ENCODE data around the gene KLRF2.

The KLRF2 gene

GRCh38 chr12:9883175-9883574 is 1.9 kb downstream of the KLRF2 start:
- in situ Hi-C loops (cut with MboI; ENCODE audit: low sequenced_read_pairs), result no loop called here

DNA sequence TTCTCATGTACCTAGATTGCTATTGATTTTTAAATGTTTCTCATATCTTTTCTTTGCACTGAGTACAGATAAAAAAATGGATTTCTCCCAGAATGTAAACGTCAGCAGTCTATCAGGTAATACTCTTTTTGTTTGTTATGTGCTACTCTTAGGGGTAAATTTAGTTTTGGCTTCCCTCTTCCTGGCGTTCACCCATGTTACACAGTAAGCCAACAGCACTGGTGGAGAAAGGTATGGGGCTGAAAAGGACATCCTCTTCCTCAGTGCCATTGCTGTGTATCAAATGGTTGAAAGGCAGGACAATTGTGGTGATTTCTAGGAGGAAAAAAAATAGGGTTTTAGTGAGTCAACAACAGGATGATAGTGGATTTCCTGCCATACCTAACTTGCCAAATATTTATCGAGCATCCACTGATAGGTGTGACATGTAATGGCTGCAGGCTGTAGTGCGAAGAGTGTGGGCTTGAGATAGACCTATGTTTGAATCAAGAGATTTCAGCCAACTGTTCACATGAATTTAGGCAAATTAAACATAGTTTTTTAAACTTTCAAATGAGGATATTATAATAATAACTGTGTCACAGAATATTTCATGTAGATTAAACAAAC is 7.5 kb downstream of the KLRF2 start:
- in situ Hi-C loops (cut with MboI; ENCODE audit: low sequenced_read_pairs), result no loop called here

GRCh38 chr12:9895215-9895971 is 14.1 kb downstream of the KLRF2 start:
- in situ Hi-C loops (cut with MboI; ENCODE audit: low sequenced_read_pairs), result no loop called here

DNA sequence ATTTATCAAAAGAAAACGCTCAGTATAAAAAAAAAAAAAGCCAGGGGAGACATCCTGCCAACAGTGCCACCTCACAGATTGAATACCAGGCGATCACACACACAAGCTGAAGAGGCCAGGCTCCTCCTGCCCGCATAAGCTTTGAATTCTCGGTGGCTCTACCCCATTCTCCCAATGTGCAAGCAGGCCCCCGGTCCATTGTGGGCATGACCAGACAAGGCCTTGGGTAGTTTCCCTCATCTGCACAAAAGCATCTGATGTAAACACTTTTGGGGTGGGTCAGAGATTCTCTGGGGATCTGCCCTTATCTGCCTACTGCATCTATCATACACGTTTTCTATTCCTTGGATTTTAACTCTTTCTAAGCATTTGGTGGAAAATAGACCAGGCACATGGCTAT is 16.2 kb downstream of the KLRF2 start:
- in situ Hi-C loops (cut with MboI; ENCODE audit: low sequenced_read_pairs), result no loop called here

GRCh38 chr12:9899209-9899608 is 17.9 kb downstream of the KLRF2 start:
- in situ Hi-C loops (cut with MboI; ENCODE audit: low sequenced_read_pairs), result no loop called here

DNA sequence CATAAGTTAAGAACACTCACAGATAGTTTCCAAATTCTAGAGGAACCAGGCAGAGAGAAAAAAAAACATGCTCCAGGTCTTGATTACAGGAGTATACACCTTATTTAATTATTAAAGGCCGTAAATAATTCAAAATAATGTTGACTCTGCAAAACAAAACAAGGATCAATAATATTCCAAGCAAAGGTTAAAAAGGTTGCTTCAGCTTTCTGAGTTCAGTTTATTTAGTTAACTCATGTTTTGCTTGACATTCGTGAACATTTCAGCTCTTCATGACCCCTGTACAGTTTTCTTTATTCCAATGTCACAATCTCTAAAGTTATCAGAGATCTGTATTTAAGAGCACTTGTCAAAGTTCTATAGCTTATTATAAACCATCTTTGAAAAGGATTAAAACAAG is 19.6 kb downstream of the KLRF2 start:
- in situ Hi-C loops (cut with MboI; ENCODE audit: low sequenced_read_pairs), result no loop called here

DNA sequence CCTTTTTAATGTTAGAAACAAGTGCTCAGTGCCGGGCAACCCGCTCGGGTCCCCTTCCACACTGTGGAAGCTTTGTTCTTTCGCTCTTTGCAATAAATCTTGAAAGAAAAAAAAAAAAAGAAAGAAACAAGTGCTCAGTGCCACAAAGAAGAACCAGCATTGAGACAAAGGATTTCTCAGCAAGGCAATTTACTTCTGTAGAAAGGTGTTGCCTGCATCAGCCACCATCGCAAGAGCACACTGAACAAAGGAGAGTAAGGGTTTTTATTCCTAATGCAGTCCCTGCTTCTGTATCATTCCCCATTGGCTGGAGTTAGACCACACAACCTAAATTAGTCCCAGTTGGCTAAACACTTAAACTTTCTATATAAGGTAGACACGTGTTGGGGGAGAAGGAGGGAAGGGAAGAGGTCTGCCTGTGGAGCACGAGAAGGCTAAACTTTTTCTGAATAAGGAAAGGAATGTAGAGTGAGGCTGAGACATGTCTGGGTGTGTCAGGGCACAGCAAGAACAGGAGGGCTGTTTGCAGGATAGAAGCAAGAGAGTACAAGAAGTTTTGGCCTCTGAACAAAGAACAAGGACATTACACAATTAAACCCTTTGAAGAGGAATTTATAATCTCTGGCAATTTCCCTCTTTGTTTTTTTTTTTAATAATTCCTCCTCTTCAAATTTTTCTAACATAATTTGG is 21.4 kb downstream of the KLRF2 start:
- in situ Hi-C loops (cut with MboI; ENCODE audit: low sequenced_read_pairs), result no loop called here

GRCh38 chr12:9906873-9907272 is 25.6 kb downstream of the KLRF2 start:
- in situ Hi-C loops (cut with MboI; ENCODE audit: low sequenced_read_pairs), result no loop called here

- in situ Hi-C loops (cut with MboI; ENCODE audit: low sequenced_read_pairs), result no loop called here
Observed at GRCh38 chr12:9907769-9908168, 26.5 kb downstream of the KLRF2 start.

- in situ Hi-C loops (cut with MboI; ENCODE audit: low sequenced_read_pairs), result no loop called here
Observed at GRCh38 chr12:9908350-9908749, 27.1 kb downstream of the KLRF2 start.

DNA sequence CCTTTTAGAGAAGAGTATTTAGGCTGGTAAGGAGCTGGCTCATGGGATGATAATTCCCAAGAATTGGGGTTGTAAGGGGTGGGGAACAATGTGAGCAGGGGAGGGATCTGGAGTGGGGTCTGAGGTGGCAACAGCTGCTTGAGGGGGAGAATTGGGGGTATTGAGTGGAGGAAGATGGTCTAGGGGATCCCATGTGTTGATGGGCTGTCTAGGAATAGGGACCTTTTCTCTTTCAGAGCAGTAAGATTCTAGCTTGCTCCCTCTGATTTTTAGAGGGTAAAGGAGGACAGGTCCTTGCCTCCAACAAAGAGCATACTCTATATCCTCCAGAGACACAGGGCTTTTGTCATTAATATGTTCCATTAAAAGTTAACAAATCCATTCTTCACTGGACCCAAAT is 28.4 kb downstream of the KLRF2 start:
- in situ Hi-C loops (cut with MboI; ENCODE audit: low sequenced_read_pairs), result no loop called here

DNA sequence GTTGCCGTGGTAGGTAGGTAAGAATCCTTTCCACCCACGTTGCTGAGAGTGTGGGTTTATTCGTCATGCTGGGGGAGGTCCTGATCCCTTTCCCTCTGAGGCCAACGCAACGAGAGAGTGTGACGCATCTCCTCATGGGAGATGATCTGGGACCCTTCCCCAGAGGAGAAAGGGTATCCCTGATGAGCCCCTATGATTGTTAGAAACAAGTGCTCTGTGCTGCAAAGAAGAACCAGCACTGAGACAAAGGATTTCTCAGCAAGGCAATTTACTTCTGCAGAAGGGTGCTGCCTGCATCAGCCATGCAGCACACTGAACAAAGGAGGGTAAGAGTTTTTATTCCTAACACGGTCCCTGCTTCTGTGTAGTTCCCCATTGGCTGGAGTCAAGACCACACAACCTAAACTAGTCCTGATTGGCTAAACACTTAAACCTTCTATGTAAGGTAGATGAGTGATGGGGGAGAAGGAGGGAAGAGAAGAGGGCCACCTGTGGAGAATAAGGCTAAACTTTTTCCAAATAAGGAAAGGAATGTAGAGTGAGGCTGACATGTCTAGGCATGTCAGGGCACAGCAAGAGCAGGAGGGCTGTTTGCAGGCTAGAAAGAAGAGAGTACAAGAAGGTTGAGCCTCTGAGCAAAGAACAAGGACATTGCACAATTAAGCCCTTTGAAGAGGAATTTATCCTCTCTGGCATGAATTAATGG is 29.6 kb downstream of the KLRF2 start:
- in situ Hi-C loops (cut with MboI; ENCODE audit: low sequenced_read_pairs), result no loop called here

- in situ Hi-C loops (cut with MboI; ENCODE audit: low sequenced_read_pairs), result no loop called here
Observed at GRCh38 chr12:9911708-9912107, 30.4 kb downstream of the KLRF2 start.

- in situ Hi-C loops (cut with MboI; ENCODE audit: low sequenced_read_pairs), result no loop called here
Observed at GRCh38 chr12:9919443-9919842, 38.2 kb downstream of the KLRF2 start.

DNA sequence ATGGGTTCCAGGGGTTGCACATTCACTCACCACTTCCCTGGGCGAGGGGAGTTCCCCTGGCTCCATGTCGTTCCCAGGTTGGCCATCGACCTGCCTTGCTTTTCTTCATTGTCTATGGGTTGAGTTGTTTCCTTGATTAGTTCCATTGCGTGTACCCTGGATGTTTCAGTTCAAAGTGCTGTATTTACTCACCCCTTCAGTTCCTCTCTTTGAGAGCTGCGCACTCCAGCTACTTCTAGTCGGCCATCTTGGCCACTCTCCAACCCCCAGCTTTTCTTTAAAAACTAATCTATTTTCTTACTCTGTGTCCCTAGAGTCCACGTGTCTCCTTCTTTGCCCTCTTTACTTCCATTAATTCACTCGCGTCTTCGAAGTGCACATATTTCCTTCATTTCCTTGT is 39.2 kb downstream of the KLRF2 start:
- in situ Hi-C loops (cut with MboI; ENCODE audit: low sequenced_read_pairs), result no loop called here

DNA sequence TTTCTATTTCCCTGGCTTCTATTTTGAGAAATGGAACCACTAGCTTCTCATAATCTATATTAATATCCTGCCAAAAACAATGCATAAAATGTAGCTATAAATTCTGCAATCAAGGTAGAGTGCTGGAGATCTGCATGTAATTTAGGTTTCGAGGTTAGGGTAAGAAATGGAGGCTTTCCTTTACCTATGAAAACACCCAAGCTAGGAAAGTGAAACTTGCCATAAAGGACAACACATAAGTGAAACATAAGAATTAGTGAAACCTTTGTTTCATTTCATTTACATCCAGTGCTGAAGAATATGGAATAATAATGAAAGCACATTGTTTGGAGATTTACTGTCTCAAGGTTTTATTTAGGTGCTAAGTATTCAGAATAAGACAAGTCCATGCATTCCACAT is 41.1 kb downstream of the KLRF2 start:
- in situ Hi-C loops (cut with MboI; ENCODE audit: low sequenced_read_pairs), result no loop called here

GRCh38 chr12:9925705-9926393 is 44.6 kb downstream of the KLRF2 start:
- in situ Hi-C loops (cut with MboI; ENCODE audit: low sequenced_read_pairs), result no loop called here

GRCh38 chr12:9926876-9927275 is 45.6 kb downstream of the KLRF2 start:
- in situ Hi-C loops (cut with MboI; ENCODE audit: low sequenced_read_pairs), result no loop called here

DNA sequence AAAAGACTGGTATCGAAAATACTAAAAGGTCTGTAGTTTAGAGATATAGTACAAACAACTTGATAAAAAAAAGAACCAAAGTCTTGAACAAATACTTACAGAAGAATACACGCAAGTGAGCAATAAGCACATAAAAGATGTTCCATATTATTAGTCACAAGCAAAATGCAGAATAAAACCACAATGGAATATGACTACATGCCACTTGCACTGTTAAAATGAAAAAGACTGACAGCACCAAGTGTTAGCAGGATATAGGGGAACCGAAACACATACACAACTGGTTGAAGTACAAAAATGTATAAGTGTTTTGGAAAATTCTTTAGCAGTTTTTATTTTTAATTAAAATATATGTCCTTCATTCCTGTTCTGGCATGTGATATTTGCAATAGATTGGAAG is 47.3 kb downstream of the KLRF2 start:
- in situ Hi-C loops (cut with MboI; ENCODE audit: low sequenced_read_pairs), result no loop called here

GRCh38 chr12:9931245-9931644 is 50.0 kb downstream of the KLRF2 start:
- in situ Hi-C loops (cut with MboI; ENCODE audit: low sequenced_read_pairs), result no loop called here

DNA sequence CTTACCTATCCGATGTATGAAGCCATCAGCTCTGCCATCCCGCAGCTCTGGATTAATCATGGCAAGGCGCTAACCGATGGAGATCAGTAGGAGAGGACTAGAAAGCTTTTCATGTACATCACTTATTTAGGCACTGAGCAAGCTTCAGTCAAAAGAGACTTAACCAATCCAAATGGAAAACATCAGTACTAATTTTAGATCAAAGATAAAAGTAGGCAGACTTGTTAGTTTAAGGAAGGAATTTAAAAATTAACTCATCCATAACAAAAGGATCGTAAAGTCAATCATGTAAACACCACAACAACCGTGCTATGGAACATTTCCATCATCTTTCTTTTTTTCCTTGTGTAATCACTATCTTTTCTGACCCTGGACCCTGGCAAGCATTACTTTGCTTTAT is 51.0 kb downstream of the KLRF2 start, which contains the start of gene CLEC2A:
Gene CLEC2A (minus strand): TSS at position 101 of the 400 bp plus-strand sequence. CDS start 41 bp downstream, at position 60.
- in situ Hi-C loops (cut with MboI; ENCODE audit: low sequenced_read_pairs), result no loop called here

Data from hTERT RPE-1 (cell line).